OCI-LY3 (cell line): ENCODE measurements around the gene EIF4B.

Source experiments
- H2AFZ ChIP-seq: fragments of 200-600, 300-600 bp; shearing (Covaris generic); 2 replicates; pipeline ENCODE4 v1.6.0; 2014; ENCODE audit warnings: antibody characterized with exemption, low read depth, low read length
- H3K27ac ChIP-seq: fragments of 200-600, 300-600 bp; sonication (generic); 2 replicates; pipeline ENCODE4 v1.5.1; 2014; ENCODE audit warnings: mild to moderate bottlenecking, low read length, moderate library complexity, mixed read lengths
- H3K27me3 ChIP-seq: fragments of 200-600, 300-600 bp; sonication (generic); 2 replicates; pipeline ENCODE4 v1.6.1; 2014; ENCODE audit warnings: low read depth, low read length, mixed read lengths
- H3K36me3 ChIP-seq: fragments of 200-600, 300-600 bp; sonication (generic); replicated peaks from 2 replicates; pipeline ENCODE3; 2014; ENCODE audit warnings: low read depth, low read length, mixed read lengths
- H3K4me1 ChIP-seq: fragments of 300-600, 200-600 bp; sonication (generic); 2 replicates; pipeline ENCODE4 v1.6.1; 2014; ENCODE audit warnings: low read length, mixed read lengths
- H3K4me2 ChIP-seq: fragments of 200-600, 300-600 bp; sonication (generic); 2 replicates; pipeline ENCODE4 v1.6.1; 2014; ENCODE audit warnings: low read length, mixed read lengths
- H3K4me3 ChIP-seq: fragments of 300-600, 200-600 bp; sonication (generic); 2 replicates; pipeline ENCODE4 v1.5.1; 2014; ENCODE audit warnings: antibody characterized with exemption, mild to moderate bottlenecking, low read length, moderate library complexity
- H3K79me2 ChIP-seq: fragments of 300-600, 200-600 bp; shearing (Covaris generic); 2 replicates; pipeline ENCODE4 v1.6.1; 2014; ENCODE audit warnings: mild to moderate bottlenecking, low read length, mixed read lengths
- H3K9ac ChIP-seq: fragments of 300-600, 200-600 bp; shearing (Covaris generic); 2 replicates; pipeline ENCODE4 v1.6.0; 2014; ENCODE audit warnings: mild to moderate bottlenecking, low read length, moderate library complexity
- H3K9me3 ChIP-seq: fragments of 200-600, 300-600 bp; shearing (Covaris generic); 2 replicates; pipeline ENCODE4 v1.6.1; 2014; ENCODE audit warnings: low read length, mixed read lengths; ENCODE audit not compliant: insufficient read depth
- H4K20me1 ChIP-seq: fragments of 200-600, 300-600 bp; sonication (generic); 2 replicates; pipeline ENCODE4 v1.6.1; 2016; ENCODE audit warnings: low read length, mixed read lengths; ENCODE audit not compliant: insufficient read depth
- EZH2phosphoT487 ChIP-seq: fragments of 200-600 bp; shearing (Covaris generic); IDR thresholded peaks from 2 replicates; pipeline ENCODE4 v1.6.1; 2018; ENCODE audit warnings: antibody characterized with exemption, mixed run types, low read depth
- TF ChIP-seq, protein P1 (sequence below): fragments of 200-600, 300-600 bp; sonication (generic); IDR thresholded peaks from 2 replicates; pipeline ENCODE4 v1.5.1; 2014; ENCODE audit warnings: antibody characterized with exemption, low read length, low read depth

EIF4B gene

DNA sequence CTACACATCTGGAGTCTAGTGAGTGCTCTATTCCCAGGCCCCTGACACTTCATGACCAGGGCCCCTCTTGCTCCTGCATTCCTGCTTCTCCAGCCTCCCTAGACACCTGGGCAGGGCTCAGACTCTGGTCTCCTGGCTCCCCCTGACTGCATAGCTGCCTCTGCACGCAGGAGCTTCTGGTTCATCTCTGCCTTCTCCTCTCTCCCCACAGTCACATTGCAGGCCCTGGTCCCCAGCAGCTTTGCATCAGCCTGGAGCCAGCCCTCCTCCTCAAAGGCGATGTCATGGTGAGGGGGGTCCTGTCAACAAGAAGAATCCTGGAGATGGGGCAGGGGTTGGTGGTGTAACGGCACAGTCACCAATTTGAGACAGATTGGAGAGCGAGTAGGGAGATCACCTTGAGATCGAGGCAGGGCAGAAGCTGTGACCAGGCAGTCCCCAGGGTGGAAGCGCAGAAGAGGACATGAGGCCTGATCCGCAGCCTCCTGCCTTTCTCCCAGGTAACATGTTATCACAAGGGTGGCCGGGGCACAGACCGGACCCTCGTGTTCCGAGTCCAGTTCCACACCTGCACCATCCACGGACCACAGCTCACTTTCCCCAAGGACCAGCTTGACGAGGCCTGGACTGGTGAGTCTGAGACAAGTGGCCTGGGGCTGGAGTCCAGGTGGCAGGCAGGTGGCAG lies 51.7 kb downstream of the EIF4B start:
- TF ChIP-seq EZH2phosphoT487: no peak
- TF ChIP-seq, protein P1, sequence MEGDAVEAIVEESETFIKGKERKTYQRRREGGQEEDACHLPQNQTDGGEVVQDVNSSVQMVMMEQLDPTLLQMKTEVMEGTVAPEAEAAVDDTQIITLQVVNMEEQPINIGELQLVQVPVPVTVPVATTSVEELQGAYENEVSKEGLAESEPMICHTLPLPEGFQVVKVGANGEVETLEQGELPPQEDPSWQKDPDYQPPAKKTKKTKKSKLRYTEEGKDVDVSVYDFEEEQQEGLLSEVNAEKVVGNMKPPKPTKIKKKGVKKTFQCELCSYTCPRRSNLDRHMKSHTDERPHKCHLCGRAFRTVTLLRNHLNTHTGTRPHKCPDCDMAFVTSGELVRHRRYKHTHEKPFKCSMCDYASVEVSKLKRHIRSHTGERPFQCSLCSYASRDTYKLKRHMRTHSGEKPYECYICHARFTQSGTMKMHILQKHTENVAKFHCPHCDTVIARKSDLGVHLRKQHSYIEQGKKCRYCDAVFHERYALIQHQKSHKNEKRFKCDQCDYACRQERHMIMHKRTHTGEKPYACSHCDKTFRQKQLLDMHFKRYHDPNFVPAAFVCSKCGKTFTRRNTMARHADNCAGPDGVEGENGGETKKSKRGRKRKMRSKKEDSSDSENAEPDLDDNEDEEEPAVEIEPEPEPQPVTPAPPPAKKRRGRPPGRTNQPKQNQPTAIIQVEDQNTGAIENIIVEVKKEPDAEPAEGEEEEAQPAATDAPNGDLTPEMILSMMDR: no peak
- Histone ChIP-seq H3K4me2 (no peak overlapping the region), H2AFZ (no peak overlapping the region), H3K4me3 (no peak overlapping the region), H3K9me3 (no peaks in the 10 kb centered on the region), H3K4me1 (peaks cover 4% of the 10 kb centered on the region; the same call in 1 of the 2 replicates), H3K9ac (no peak overlapping the region), H3K36me3 (no peaks in the 10 kb centered on the region), H3K27ac (no peak overlapping the region), H3K79me2 (no peaks in the 10 kb centered on the region), H3K27me3 (peaks cover 6% of the 10 kb centered on the region; the same call in 1 of the 2 replicates), H4K20me1 (no peaks in the 10 kb centered on the region)

DNA sequence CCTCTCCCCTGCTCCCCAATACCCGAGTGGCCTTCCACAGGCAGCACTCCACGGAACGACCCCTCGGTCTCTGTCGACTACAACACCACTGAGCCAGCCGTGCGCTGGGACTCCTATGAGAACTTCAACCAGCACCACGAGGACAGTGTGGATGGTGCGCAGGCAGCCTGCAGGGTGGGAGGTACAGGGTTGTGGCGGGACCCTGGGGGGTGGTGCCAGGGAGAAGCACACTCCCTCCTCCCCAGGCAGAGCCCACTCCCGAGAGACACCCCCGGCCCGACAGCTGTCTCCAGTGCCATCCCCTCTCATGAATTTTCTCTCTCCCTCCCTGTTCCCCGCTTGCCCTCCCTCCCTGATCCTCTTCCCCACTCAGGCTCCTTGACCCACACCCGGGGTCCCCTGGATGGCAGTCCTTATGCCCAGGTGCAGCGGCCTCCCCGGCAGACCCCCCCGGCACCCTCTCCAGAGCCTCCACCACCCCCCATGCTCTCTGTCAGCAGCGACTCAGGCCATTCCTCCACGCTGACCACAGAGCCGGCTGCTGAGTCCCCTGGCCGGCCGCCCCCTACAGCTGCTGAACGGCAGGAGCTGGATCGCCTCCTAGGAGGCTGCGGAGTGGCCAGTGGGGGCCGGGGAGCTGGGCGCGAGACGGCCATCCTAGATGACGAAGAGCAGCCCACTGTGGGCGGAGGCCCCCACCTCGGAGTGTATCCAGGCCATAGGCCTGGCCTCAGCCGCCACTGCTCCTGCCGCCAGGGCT lies 52.6 kb downstream of the EIF4B start:
- H3K4me1 ChIP-seq: no peaks in the 10 kb centered on the region; the same call in 1 of the 2 replicates
- H3K27ac ChIP-seq: no peak overlapping the region
- no peak overlapping the region for H3K9ac ChIP-seq
- TF ChIP-seq, protein P1: no peak
- no peak for TF ChIP-seq EZH2phosphoT487
- no peak overlapping the region for H3K4me3 ChIP-seq
- H2AFZ ChIP-seq: no peak overlapping the region
- H3K4me2 ChIP-seq: no peak overlapping the region
- peaks cover 6% of the 10 kb centered on the region; the same call in 1 of the 2 replicates for H3K27me3 ChIP-seq
- no peaks in the 10 kb centered on the region for H3K36me3 ChIP-seq
- no peaks in the 10 kb centered on the region for H4K20me1 ChIP-seq
- no peaks in the 10 kb centered on the region for H3K79me2 ChIP-seq
- H3K9me3 ChIP-seq: no peaks in the 10 kb centered on the region

DNA sequence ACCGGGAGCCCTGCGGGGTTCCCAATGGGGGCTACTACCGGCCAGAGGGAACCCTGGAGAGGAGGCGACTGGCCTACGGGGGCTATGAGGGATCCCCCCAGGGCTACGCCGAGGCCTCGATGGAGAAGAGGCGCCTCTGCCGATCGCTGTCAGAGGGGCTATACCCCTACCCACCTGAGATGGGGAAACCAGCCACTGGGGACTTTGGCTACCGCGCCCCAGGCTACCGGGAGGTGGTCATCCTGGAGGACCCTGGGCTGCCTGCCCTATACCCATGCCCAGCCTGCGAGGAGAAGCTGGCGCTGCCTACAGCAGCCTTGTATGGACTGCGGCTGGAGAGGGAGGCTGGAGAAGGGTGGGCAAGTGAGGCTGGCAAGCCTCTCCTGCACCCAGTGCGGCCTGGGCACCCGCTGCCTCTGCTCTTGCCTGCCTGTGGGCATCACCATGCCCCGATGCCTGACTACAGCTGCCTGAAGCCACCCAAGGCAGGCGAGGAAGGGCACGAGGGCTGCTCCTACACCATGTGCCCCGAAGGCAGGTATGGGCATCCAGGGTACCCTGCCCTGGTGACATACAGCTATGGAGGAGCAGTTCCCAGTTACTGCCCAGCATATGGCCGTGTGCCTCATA lies 53.3 kb downstream of the EIF4B start:
- TF ChIP-seq EZH2phosphoT487: no peak
- TF ChIP-seq, protein P1: no peak

More for the DNA sequence above, 53.3 kb downstream of the EIF4B start:
- no peak overlapping the region for H2AFZ ChIP-seq
- peaks cover 6% of the 10 kb centered on the region; the same call in 1 of the 2 replicates for H3K27me3 ChIP-seq
- no peaks in the 10 kb centered on the region for H3K4me1 ChIP-seq
- H3K4me2 ChIP-seq: no peak overlapping the region
- no peaks in the 10 kb centered on the region for H3K9me3 ChIP-seq
- no peaks in the 10 kb centered on the region for H3K79me2 ChIP-seq
- no peak overlapping the region for H3K9ac ChIP-seq
- no peaks in the 10 kb centered on the region for H3K36me3 ChIP-seq
- H4K20me1 ChIP-seq: no peaks in the 10 kb centered on the region
- no peak overlapping the region for H3K4me3 ChIP-seq
- no peak overlapping the region for H3K27ac ChIP-seq
